ENCODE measurements around the gene CTNNAL1.

CTNNAL1 gene

GRCh38 chr9:109050444-109050843 lies 37.1 kb upstream of the CTNNAL1 start:
- no peak for TF ChIP-seq CTCF (IDR thresholded peaks at IDR 0.05; ENCODE audit: low read depth, low read length)
- Histone ChIP-seq H3K4me3 (ENCODE audit: low read depth, low read length) (no peak overlapping the region), H3K4me1 (no peaks in the 10 kb centered on the region), H3K9me3 (no peaks in the 10 kb centered on the region), H3K36me3 (peaks cover 68% of the 10 kb centered on the region), H3K27me3 (no peaks in the 10 kb centered on the region)
- DNase-seq, result no peak

- Histone ChIP-seq H3K4me3 (ENCODE audit: low read depth, low read length) (no peak overlapping the region), H3K27me3 (no peaks in the 10 kb centered on the region), H3K9me3 (no peaks in the 10 kb centered on the region), H3K4me1 (no peaks in the 10 kb centered on the region), H3K36me3 (peaks cover 60% of the 10 kb centered on the region)
- DNase-seq, result no peak
- no peak for TF ChIP-seq CTCF (IDR thresholded peaks at IDR 0.05; ENCODE audit: low read depth, low read length)
Observed at GRCh38 chr9:109048822-109049221, 35.5 kb upstream of the CTNNAL1 start.

- H3K27me3 ChIP-seq, result no peaks in the 10 kb centered on the region
- TF ChIP-seq CTCF (IDR thresholded peaks at IDR 0.05; ENCODE audit: low read depth, low read length), result no peak
- no peak overlapping the region for H3K4me3 ChIP-seq (ENCODE audit: low read depth, low read length)
- H3K4me1 ChIP-seq, result no peaks in the 10 kb centered on the region
- no peak for DNase-seq
- no peaks in the 10 kb centered on the region for H3K9me3 ChIP-seq
- H3K36me3 ChIP-seq, result peaks cover 59% of the 10 kb centered on the region
Observed at GRCh38 chr9:109047259-109047658, 34.0 kb upstream of the CTNNAL1 start.

- Histone ChIP-seq H3K36me3 (peaks cover 57% of the 10 kb centered on the region), H3K9me3 (no peaks in the 10 kb centered on the region), H3K4me3 (ENCODE audit: low read depth, low read length) (no peak overlapping the region), H3K27me3 (no peaks in the 10 kb centered on the region), H3K4me1 (no peaks in the 10 kb centered on the region)
- no peak for DNase-seq
- no peak for TF ChIP-seq CTCF (IDR thresholded peaks at IDR 0.05; ENCODE audit: low read depth, low read length)
Observed at GRCh38 chr9:109046346-109046745, 33.0 kb upstream of the CTNNAL1 start.

GRCh38 chr9:109043578-109043977 lies 30.3 kb upstream of the CTNNAL1 start:
- Histone ChIP-seq H3K9me3 (no peaks in the 10 kb centered on the region), H3K4me1 (no peaks in the 10 kb centered on the region), H3K36me3 (peaks cover 39% of the 10 kb centered on the region), H3K27me3 (no peaks in the 10 kb centered on the region), H3K4me3 (ENCODE audit: low read depth, low read length) (no peak overlapping the region)
- no peak for TF ChIP-seq CTCF (IDR thresholded peaks at IDR 0.05; ENCODE audit: low read depth, low read length)
- DNase-seq, result no peak

GRCh38 chr9:109040571-109040970 lies 27.3 kb upstream of the CTNNAL1 start:
- no peaks in the 10 kb centered on the region for H3K4me1 ChIP-seq
- no peak for DNase-seq
- no peaks in the 10 kb centered on the region for H3K9me3 ChIP-seq
- peaks cover 37% of the 10 kb centered on the region for H3K36me3 ChIP-seq
- TF ChIP-seq CTCF (IDR thresholded peaks at IDR 0.05; ENCODE audit: low read depth, low read length), result no peak
- H3K27me3 ChIP-seq, result no peaks in the 10 kb centered on the region
- H3K4me3 ChIP-seq (ENCODE audit: low read depth, low read length), result no peak overlapping the region
